UCSD-AML1 (cell line): ENCODE measurements around the gene RHBDF1.
A peak's percentile ranks its signal among the peaks of the same experiment; 100 is the strongest.

Experiments used
- DNase-seq: peaks from one replicate; lab custom pipeline; 2025; ENCODE audit not compliant: unreplicated experiment; lab: John Stamatoyannopoulos, UW

The RHBDF1 gene

DNA sequence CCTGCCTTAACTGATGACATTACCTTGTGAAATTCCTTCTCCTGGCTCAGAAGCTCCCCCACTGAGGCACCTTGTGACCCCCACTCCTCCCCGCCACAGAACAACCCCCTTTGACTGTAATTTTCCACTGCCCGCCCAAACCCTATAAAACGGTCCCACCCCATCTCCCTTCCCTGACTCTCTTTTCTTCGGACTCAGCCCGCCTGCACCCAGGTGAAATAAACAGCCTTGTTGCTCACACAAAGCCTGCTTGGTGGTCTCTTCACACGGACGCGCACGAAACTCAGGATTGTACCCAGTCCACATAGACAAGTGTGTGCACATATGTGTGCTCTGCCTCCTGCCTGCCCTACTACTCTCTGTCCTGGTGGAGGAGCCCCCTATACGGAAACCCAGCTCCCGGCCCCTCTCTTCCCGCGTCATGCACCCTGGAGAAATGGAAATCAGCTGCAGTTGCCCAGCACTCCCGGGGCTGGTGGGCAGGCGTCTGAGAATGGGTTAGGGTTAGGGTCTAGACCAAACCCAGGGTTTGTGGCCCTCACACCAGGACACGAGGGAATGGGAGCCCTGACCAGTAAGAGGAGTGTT, 2.4 kb upstream of the RHBDF1 start:
- DNase-seq = no peak

DNA sequence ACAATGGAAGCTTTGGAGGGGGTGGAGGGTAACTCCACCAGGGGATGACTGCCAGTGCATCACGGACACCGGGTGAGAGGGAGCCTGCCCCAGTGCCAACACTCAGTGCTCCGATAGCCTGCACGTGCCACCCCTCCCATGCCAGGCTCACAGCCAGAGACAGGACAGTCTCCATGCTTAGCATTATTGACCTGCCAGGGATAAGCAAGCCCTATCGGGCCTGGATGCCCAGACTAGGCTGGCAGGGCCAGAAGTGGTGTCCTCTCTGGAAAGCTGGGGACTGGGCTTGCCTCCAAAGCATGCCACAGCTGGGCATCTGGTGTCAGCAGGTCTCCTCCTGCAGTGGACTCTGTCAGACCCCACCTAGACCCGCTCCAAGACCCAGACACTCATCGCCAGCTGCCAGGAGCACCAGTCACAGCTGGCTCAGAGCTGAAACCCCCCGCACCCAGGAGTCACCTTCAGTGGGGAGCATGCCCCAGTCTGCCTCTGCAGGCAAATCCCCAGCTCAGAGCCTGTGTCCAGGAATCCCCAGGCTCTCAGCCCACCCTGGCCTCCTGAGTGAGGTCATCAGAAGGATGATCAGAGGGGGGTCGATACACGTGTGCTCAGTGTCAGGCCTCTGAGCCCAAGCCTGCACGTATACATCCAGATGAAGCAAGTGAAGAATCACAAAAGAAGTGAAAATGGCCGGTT, 1.8 kb upstream of the RHBDF1 start:
- DNase-seq = no peak

DNA sequence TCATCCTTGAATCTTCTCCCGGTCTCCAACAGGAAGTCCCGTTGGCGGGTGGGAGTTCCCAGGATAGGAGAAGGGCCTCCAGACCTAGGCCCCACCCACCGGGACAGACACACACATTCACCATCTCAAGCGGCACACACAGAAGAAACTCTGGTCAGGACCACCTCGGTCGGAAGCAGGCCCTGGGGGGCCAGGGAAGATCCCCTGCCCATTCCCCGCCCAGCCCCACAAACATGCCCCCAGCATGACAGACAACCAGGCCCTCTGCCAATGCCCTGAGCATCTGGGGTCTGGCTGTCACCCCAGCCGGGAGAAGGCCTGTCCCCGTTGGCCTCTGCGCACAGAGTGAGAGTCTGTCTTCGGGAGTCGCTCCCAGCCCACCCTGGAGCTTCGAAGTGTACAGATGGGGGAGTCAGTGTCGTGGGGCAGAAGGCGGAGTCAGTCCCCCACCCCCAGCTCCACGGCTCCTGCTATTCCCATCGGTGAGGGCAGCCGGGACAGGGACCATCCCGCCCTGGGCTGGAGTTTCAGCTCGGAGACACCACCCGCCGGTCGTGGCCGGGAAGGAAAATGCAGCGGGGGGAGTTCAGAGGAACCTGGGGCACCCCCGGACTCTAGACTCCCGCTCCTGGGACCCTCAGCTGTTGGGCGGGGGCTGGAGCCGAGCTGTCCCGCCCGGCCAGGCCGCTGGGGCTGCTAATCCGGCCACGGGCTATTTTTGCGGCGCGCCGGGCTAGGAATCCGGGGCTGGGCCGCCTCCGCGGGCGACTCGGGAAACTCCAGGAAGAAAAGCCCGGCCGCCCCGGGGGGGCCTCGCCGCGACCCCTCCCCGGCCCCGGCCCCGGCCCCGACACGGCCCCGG, 660 bp downstream of the RHBDF1 start:
- DNase-seq = no peak

DNA sequence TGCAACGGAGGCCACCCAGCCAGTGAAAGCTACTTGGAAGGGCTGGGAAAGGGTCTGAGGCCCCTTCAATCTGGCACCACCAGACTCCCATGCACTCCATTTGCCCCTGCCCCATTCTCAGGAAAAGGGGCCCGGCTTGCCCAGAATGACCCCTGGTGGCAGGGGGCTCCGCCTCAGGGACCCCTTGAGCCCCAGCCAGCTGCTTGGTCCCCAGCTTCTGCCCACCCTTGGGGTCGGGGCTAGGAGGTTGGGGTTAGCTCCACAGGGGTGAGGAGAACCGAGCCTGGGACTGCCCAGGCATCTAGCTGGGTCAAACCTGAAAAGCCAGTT, 1.3 kb downstream of the RHBDF1 start:
- no peak for DNase-seq

DNA sequence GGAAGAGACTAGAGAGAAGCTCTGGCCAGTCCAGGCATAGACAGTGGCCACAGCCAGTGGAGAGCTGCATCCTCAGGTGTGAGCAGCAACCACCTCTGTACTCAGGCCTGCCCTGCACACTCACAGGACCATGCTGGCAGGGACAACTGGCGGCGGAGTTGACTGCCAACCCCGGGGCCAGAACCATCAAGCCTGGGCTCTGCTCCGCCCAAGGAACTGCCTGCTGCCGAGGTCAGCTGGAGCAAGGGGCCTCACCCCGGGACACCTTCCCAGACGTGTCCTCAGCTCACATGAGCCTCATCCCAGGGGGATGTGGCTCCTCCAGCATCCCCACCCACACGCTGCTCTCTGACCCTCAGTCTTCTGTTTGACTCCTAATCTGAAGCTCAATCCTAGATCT, 3.2 kb downstream of the RHBDF1 start:
- no peak for DNase-seq

DNA sequence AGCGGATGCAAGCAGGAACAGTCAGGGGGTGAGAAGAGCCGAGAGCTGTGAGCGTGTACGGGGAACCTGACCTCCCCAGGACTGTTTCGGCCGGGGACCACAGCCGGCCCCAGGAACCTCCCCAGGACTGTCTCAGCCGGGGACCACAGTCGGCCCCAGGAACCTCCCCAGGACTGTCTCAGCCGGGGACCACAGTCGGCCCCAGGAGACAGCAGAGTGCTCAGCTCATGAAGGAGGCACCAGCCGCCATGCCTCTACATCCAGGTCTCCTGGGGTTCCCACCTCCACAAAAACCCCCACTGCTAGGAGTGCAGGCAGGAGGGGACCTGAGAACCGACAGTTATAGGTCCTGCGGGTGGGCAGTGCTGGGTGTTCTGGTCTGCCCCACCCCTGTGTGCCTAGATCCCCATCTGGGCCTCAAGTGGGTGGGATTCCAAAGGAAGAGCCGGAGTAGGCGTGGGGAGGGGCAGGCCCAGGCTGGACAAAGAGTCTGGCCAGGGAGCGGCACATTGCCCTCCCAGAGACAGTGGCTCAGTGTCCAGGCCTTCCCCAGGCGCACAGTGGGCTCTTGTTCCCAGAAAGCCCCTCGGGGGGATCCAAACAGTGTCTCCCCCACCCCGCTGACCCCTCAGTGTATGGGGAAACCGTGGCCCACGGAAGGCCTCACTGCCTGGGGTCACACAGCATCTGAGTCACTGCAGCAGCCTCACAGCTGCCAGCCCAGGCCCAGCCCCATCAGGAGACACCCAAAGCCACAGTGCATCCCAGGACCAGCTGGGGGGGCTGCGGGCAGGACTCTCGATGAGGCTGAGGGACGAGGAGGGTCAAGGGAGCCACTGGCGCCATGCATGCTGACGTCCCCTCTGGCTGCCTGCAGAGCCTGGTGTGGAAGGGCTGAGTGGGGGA, 4.3 kb downstream of the RHBDF1 start:
- DNase-seq = no peak

DNA sequence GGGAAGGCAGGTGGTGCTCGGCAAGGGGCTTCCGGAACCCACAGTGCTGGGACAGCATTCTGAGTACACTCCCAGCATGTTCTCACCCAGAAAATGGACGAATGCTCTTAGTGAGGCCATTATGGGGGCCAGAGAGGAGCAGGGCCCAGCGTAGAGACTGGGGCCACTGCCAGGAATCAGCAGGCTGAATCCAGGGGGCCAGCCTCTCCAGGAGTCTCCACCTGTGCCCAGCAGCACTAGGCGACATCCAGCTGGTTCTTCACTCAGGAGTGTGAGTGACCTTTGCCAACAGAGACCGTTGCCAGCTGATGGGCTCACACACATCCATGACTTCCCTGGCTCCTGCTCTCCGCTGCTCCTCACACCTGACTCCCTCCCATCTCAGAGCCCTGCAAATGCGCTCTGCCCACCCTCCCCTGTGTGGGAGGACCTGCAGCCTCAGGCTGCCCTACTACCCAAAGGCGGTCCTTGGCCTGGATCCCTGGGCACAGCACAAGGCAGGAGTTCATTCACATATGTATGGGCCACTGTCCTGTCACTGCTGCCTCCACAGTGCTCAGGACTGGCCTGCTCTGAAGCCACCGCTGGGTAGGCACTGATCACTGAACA, 5.1 kb downstream of the RHBDF1 start:
- no peak for DNase-seq

DNA sequence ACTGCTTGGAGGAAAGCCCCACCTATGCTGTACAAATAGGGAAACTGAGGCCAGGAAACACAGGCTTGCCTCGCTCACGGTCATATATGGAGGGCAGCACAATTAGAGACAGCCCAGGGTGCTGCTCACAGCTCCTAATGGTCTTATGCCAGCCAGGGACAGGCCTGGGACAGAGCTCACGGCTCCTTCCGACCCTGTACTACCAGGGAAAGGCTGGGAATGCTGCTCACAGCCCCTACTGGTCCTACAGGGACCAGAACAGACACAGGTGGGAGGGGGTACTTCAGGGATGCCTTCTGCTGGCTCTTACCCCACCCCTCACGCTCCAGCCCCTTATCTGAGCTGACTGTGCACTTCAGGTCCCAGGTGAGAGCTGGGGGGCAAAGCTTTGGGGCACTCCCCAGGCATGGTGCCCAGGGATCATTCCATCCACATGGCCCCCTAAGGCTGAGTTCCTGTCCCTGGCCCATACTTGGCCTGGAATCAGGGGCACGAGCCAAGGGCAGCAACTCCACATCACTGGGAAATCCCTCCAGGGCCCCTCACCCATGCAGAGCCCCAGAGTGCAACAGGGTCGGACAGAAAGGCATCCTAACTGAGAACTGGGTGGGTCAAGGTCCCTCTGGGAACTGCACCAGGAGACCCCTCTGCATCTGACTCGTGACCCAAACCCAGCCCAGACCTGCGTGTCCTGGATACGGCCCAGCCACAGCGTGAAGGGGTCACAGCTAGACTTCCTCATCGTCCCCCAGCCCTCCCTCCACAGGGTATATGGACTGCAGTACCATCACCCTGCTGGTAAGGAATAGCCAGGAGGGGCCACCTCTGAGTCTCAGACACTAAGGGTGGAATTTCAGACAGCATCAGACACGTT, 5.9 kb downstream of the RHBDF1 start:
- no peak for DNase-seq

DNA sequence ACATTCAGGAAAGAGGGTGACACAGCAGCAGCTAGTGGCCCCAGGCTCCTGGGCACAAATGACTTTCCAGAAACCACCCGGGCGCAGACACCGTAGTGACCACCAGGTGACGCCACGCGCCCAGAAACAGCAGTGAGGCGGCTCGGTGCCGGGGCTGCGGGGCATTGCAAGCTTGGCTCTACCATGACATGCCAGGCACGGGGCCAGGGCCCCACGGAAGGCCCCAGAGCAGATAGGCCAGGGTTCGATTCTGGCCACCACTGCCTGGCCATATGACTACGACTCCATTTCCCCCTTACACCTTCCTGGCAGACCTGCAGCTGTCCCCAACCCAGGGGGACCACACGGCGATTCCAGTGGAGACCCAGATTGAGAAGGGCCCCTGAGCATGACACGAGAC, 6.7 kb downstream of the RHBDF1 start:
- DNase-seq = peak; percentile 87

DNA sequence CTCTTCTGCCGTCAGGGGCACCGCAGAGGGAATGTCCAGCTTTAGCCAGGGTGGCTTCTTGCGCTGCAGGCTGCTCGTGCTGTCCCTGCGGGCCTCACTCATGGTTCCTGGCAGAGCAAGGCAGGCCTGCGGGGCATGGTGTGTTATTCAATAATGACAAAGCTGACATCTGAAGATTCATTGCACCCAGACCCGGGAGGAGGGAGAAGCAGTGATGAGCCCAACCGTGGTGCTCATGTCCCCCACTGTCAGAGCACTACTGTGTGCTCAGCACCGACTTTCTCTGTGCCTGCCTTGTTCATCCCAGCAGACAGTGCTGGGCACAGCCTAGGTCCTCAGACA, 7.5 kb downstream of the RHBDF1 start:
- no peak for DNase-seq

DNA sequence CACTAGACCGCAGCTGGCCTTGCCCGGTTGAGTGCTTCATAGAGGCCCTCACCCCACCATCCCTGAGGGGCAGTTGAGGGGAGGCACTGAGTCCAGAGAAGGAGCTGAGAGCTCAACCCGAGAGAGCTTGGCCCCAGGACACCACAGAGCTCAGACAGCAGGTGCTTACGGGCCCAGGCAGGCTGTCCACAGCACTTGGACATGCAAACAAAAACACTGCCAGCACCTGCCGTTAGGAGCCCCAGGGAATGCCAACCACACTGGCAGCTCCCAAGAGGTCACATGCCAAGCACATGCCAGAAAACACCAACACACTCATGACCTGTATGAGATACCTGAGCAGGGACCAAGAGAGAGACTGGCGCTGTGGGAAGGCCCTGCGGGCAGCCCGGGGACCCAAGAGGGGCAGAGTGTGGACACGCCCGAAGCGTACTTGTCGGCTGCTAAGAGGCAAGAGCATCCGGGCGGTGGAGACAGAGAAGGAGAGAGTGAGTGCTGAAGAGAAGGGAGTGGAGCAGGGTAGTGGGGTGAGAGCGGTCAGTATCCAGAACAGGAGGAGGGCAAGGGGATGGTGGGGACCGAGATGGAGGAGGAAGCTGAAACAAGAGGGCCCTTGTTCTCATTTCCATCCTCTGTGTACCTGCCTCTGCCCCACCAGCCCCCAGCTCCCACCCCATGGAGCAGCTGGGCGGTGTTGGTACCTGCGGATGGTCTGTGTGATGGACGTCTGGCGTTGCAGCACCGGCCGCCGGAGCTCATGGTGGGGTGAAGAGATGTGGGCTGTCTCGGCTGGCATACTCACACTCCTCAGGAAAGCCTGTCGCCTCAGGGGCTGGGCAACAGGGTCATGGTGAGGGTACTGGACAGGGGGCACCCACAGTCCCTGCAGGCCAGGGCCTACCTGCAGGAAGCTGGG, 8.2 kb downstream of the RHBDF1 start:
- no peak for DNase-seq

DNA sequence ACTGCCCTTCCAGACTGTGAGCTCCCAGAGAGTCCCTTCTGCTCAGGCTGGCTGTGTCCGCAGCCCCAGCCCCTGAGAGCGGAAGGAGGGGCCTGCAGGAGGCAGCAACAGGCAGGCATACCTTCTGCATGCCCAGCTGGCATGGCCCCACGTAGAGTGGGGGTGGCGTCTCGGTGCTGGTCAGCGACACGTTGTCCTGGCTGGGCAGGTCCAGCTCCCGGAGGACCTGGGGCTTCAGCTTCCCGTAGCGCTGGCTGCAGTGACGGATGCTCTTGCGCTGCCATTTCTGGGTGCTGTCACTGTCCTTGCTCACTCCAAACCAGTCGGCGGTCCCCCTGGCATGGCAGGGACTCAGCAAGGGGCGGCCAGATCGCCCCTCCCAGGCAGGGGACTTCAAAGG, 9.0 kb downstream of the RHBDF1 start:
- DNase-seq = no peak

DNA sequence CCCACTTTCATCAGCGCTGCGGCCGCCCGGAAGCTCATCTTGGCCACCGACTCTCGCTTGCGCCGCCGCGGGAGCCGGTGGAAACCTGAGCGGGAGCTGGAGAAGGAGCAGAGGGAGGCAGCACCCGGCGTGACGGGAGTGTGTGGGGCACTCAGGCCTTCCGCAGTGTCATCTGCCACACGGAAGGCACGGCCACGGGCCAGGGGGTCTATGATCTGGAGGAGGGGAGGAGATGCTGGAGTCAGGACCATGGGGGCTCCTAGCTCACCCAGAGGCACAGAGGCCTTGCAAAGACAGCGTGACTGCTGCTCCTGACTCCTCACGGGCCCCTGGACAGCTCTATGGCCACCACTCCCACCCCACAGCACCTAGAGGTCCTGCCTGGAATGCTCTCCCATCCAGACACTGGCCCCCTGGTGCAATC, 9.5 kb downstream of the RHBDF1 start:
- DNase-seq = no peak

DNA sequence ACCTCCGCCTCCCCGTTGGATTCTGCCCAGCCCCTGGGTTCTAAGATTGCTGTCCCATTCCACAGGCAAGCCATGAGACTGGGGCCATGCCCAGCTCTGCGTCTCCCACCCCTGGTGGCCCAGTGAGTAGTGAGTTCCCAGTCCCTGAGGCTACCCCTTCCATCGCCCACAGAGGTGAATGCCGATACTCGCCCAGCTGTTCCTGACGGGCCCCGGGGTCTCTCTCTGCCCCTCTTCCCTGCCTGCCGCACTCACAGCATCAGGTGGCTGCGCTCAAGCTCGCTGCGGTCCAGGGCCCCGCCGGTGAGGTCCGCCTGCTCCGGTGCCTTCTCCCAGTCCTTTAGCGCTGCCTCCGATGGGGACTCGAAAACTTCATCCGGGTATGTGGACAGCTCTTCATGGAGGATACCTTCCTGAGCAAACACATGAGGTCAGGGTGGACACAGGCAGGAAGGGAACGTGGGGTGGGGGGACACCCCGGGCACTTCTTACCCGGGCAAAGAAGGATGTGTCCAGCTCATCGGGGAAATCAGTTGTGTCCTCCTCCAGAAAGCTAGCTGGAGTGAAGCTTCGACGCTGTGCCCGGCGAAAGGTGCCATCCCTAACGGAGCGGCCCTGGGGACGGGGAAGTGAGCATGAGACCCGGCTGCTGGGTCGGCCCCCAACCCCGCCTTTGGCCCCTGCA, 10.0 kb downstream of the RHBDF1 start:
- DNase-seq = no peak

DNA sequence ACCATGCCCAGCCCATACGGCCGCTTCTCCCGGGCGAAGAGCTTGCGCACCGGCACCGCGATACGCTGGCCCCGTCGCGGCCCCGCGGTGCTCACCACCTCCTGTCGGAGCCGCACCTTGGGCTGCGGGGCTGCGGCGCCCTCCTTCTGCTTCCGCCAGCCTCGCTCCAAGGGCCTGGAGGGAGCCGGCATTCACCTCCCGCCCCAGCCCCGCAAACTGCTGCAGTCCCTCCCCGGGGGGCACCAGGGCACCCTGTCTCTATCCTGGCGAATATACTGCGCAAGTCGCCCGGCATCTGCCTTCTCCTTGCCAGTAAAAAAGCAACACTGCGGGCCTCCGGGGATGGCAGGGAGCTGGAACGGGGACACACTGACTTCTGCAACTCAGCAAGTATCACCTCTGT, 10.6 kb downstream of the RHBDF1 start:
- DNase-seq = no peak

DNA sequence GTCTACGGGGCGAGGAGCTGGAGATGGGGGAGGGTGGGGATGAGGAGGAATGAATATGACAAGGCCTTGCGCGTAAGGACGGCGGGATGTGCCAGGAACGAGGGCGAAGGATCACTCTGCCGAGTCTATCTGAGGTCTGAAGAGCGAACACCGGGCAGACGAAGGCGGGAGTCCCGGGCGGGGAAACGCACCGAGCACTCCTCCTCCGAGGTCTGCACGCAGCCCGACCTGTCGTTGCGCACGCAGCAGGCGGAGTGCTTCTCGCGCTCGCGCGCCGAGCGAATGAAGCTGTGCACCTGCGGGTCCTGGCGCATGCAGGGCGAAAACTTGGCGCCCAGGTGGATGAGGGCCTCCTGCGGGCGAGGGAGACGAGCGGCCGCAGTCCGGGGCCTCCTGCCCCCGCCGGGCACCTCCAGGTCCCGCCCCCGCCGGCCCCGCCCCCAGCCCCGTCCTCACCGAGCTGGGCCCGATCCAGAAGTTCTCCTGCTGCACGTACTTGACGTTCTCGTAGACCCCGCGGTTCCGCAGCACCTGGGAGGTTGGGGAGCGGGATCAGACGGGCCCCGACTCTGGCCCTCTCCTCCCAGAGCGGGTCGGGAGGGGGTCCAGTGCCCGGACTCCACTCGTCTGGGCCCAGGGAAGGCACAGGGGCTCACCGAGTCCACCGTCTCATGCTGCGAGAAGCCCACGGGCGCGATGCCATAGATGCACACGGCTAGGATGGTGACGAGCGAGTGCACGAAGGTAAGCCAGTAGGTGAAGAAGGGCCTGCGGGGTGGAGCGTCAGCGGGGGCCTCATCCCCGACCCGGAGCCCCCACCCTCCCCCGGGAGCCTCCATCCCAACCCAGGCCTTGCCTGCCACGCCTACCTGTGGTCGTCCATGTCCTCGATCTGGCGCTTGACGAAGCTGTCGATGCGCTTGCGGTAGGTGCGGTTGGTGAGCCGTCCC, 11.2 kb downstream of the RHBDF1 start:
- no peak for DNase-seq

DNA sequence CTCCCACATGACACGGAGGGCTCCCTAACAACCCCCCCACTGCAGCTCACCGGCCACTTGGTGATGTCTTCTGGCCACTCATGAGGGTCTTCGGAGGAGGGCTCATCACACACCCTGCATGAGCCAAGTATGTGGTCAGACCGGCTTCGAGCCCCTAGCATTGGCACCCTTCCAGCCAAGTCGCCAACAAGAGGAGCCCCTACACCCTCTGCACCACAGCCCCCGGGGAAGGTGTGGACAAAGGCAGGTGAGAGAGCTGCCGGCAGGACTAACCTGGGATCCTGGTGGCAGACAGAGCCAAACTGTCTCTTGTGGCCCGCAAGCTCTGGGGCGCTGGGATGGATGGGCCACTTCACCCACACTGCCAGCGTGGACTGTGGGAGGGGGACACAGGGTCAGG, 12.3 kb downstream of the RHBDF1 start:
- DNase-seq = no peak
